GM18526 (cell line): ENCODE measurements around the gene UVSSA.

Source experiments
- POLR2A ChIP-seq: IDR thresholded peaks from 3 replicates; pipeline ENCODE4 v1.6.1; 2011; ENCODE audit not compliant: insufficient read length; ENCODE audit errors: extremely low read depth

The UVSSA gene

DNA sequence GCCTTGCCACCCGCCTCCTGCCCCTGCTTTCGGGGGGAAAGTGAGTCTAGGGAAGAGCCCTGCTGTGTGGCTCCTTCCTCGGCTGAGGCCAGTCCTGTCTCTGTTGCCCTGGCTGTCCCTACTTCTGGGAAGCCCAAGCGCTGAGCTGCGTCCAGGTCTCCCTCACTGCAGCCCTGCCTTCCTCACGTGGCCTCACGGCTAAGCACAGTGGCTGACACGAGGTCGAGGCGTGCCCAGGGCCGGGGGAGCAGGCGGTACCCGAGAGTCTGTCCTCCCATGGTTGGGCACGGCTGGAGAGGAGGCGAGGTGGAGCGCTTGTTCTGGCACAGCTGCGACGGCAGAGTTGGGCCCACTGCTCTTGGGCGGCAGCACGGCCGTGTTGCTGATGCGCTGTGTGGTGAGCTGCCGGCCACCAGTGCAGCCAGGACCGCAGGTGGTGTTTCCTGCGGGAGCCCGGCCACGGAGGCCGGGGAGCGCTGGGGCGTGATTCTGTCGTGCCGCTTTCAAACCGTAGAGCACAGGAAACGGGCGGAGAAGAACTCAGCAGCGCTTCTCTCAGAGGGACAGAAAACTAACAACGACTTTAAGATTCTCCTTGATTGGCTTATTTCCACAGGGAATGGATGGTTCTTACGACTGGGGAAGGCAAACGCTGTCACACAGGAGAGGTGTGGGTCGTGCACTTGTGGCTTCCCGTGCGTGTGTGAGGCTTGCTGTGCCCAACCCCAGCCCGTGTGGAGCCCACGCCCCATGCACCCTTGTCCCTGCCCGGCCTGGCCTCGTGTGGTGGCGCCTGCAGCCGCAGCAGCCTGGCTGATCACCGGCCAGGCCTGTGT is 36.0 kb upstream of the UVSSA start:
- no peak for TF ChIP-seq POLR2A

DNA sequence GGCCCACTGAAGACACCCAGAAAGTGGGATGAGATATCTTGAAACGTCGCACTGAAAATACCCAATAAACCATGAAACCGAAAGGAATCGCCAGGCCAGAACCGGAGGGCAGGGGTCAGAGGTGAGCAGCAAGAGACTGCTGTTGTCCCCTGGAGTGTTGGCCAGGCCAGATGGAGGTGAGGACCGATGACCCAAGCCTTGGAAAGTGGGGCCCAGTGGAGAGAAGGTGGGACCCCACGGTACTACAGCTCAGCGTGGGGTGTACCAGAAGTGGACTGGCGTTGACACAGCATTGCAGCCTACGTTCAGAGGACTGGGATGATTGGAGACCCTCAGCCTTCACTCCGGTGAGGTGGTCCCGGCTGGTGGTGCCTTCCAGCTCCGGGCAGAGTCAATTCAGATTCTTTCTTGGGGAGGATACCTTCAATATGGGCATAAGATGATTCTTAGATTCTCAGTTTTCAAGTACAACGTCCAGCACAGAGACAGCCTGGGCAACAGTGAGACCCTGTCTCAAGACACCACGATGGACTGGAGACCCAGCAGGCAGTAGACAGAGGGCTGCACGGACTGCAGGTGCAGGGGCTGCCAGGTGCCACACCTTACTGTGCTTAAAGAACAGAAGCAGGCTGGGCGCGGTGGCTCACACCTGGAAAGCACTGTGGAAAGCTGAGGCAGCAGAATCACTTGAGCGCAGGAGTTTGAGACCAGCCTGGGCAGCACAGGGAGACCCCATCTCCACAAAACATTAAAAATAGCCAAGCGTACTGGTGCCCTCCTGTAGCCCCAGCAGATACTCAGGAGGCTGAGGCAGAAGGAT is 34.0 kb upstream of the UVSSA start:
- TF ChIP-seq POLR2A, result no peak

DNA sequence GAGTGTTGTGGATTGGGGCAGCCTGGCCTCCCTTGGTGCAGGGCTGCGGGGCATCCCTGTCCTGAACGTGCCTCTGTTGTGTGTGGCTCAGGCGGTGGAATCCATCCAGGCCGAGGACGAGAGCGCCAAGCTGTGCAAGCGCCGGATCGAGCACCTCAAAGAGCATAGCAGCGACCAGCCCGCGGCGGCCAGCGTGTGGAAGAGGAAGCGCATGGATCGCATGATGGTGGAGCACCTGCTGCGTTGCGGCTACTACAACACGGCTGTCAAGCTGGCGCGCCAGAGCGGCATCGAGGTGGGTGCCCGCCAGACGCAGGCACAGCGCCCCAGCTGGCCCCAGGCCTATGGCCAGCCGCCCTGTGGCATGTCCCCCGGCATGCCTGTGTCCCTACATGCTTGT is 31.7 kb upstream of the UVSSA start:
- TF ChIP-seq POLR2A, result no peak

- TF ChIP-seq POLR2A, result no peak
These were observed 31.0 kb upstream of the UVSSA start for GRCh38 chr4:1315836-1316536.

GRCh38 chr4:1316537-1317168 is 30.4 kb upstream of the UVSSA start:
- TF ChIP-seq POLR2A, result no peak

GRCh38 chr4:1317177-1318045 is 29.6 kb upstream of the UVSSA start:
- no peak for TF ChIP-seq POLR2A

DNA sequence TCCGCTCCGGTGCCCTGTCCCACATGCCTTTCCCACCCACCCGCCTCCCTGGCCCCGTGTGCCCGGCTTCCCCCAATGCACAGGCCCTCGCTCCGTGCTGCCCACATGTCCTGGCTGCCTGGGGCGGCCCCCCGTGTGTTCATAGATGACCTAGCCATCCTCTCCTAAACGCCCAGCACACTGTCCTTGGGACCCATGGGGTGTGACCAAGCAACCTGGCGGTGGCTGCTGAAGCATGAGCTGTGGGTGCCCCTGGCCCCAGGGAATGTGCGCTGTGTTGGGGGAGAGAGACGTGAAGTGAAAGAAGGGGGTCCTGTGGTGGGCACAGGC is 29.0 kb upstream of the UVSSA start:
- TF ChIP-seq POLR2A, result no peak

GRCh38 chr4:1318488-1319213 is 28.4 kb upstream of the UVSSA start:
- no peak for TF ChIP-seq POLR2A

- no peak for TF ChIP-seq POLR2A
These were observed 25.5 kb upstream of the UVSSA start for GRCh38 chr4:1321486-1321885.

DNA sequence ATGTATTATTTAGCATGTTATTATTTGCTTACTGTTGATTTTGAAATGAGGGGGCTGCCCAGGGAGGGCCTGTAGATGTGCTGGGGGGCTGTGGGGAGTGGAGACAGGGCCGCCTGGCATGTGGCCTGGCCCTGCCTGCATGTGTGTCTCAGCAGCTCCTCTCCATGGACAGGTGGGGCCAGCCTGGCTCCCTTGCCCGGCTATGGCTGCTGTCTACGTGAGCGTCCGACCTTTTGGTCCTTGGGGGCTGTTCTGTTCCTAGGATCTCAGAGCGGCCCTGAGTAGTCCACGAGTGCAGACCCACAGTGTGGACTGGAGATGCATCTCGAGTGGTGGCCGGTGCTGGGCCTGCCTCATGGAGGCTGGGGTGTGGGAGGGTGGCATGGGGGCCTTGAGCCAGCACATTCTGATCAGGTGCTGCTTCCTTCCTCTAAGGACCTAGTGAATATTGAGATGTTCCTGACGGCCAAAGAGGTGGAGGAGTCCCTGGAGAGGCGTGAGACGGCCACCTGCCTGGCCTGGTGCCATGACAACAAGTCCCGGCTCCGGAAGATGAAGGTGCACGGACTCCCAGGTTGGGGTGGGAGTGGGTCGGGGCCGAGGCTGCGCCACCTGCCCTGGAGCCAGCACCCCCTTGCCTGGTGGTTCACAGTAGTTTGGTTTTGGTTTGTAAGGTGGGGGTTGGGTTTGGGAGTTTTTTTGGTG is 24.9 kb upstream of the UVSSA start:
- no peak for TF ChIP-seq POLR2A

DNA sequence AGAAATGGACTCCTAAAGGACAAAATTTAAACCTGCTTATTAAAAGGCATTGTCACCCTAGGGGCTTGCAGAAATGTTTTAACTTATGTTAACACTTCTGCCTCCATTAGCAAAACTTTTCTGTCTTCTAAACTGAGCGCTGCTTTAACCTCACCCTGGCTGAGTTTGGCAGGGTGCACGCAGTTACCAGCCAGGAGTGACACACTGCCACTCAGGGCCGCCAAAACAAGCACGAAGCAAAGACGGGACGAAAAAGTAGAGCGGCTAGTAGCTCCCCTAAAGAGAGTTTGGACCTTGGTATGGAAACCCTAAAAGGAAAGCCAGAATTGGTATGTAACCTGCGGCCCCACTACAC is 23.8 kb upstream of the UVSSA start:
- TF ChIP-seq POLR2A, result no peak

GRCh38 chr4:1323635-1324442 is 23.2 kb upstream of the UVSSA start:
- no peak for TF ChIP-seq POLR2A

- no peak for TF ChIP-seq POLR2A
These were observed 21.9 kb upstream of the UVSSA start for GRCh38 chr4:1325176-1325480.
